ENCODE measurements around the gene SLC22A9.

- no peak for TF ChIP-seq CTCF (IDR thresholded peaks at IDR 0.05)
- TF ChIP-seq EP300 (IDR thresholded peaks at IDR 0.05): no peak
- no peak for TF ChIP-seq POLR2A (IDR thresholded peaks at IDR 0.05)
These were observed 35.5 kb downstream of the SLC22A9 start for GRCh38 chr11:63405114-63405513.
